DMS53 (cell line): ENCODE measurements around the gene POLL.

Experiments
- DNase-seq: peaks from one replicate; lab custom pipeline; 2025; lab: John Stamatoyannopoulos, UW

The POLL gene

GRCh38 chr10:101573885-101574753 is 13.9 kb downstream of the POLL start:
- DNase-seq, result no peak

- DNase-seq, result peak; percentile 25
Observed at GRCh38 chr10:101572785-101573184, 15.3 kb downstream of the POLL start.

- DNase-seq, result no peak
Observed at GRCh38 chr10:101572126-101572525, 15.9 kb downstream of the POLL start.

- no peak for DNase-seq
Observed at GRCh38 chr10:101571271-101571925, 16.7 kb downstream of the POLL start.

GRCh38 chr10:101570428-101571270 is 17.4 kb downstream of the POLL start:
- DNase-seq, result peak; percentile 70

- peak; percentile 79 for DNase-seq
Observed at GRCh38 chr10:101569622-101570427, 18.2 kb downstream of the POLL start.

- DNase-seq, result no peak
Observed at GRCh38 chr10:101569323-101569621, 18.8 kb downstream of the POLL start.

- no peak for DNase-seq
Observed at GRCh38 chr10:101568054-101568745, 19.9 kb downstream of the POLL start.

GRCh38 chr10:101567165-101568006 is 20.7 kb downstream of the POLL start:
- peak; percentile 57 for DNase-seq

- DNase-seq, result peak; percentile 77
Observed at GRCh38 chr10:101566333-101567164, 21.5 kb downstream of the POLL start.

GRCh38 chr10:101565936-101566332 is 22.1 kb downstream of the POLL start:
- DNase-seq, result no peak

- DNase-seq, result no peak
Observed at GRCh38 chr10:101565370-101565900, 22.6 kb downstream of the POLL start.

- DNase-seq, result no peak
Observed at GRCh38 chr10:101564490-101564991, 23.5 kb downstream of the POLL start.

- no peak for DNase-seq
Observed at GRCh38 chr10:101563497-101564040, 24.5 kb downstream of the POLL start.

GRCh38 chr10:101563007-101563406 is 25.1 kb downstream of the POLL start:
- DNase-seq, result no peak

- DNase-seq, result no peak
Observed at GRCh38 chr10:101562231-101562630, 25.8 kb downstream of the POLL start.

GRCh38 chr10:101561068-101561915 is 26.8 kb downstream of the POLL start:
- no peak for DNase-seq
